ENCODE data around the gene HSPA12A. TPM values are rescaled to one million over a fixed set of nuclear protein-coding genes. Genes with fewer than 3 reads are reported as not detected.

Gene HSPA12A
- total RNA-seq, 1 experiment from 2014 or later, result 2.4 TPM

DNA sequence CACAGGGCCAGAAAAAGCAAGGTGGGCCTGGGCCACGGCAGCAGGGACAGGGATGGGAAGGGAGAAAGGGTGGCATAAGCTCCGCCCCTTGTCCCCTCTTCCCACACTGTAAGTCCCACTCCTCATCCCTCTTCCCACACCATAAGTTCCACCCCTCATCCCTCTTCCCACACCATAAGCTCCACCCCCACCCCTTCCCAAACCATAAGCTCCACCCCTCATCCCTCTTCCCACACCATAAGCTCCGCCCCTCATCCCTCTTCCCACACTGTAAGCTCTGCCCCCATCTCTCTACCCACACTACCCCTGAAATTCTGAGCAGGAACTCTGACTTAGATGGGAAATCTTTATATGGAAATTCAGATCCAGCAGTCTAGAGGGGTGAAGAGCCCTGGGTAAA is 55.7 kb downstream of the HSPA12A start:
- Mint-ChIP-seq H3K36me3 (ENCODE audit: insufficient read depth, unreplicated experiment) (no peaks in the 10 kb centered on the region), H3K9me3 (ENCODE audit: low read depth, unreplicated experiment) (no peaks in the 10 kb centered on the region), H3K4me3 (ENCODE audit: low read depth, unreplicated experiment) (no peak overlapping the region), H3K27me3 (ENCODE audit: unreplicated experiment) (peaks cover 16% of the 10 kb centered on the region), H3K27ac (ENCODE audit: unreplicated experiment) (no peak overlapping the region), H3K4me1 (ENCODE audit: low read depth, unreplicated experiment) (no peaks in the 10 kb centered on the region)
- TF ChIP-seq CTCF (IDR thresholded peaks at IDR 0.05; ENCODE audit: unreplicated experiment), result no peak
- CTCF ChIA-PET, result no interaction called here
- no TSS peak for BruUV-seq (replicated peaks)
- DNase-seq, result no peak
- intact Hi-C loops (cut with micrococcal nuclease; ENCODE audit: unreplicated experiment), result no loop called here

DNA sequence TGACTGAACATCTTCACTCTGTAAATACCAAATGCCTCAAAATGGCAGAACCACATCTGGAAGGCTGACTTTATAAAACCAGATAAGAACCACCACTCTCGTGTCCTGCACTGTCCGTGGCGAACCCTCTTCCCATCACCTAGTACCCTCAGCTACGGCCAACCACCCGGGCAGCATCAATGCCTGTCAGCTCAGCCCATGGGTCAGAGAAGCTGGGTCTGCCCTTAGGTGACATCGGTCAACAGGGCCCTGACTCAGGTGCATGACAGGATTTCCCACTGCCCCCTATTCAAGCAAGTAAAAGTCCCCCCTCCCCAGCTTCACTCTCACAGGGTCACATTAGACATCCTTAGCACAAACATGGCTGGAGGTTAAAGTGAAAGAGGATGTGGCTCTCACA is 56.6 kb downstream of the HSPA12A start:
- no peak overlapping the region for H3K27ac Mint-ChIP-seq (ENCODE audit: unreplicated experiment)
- CTCF ChIA-PET, result no interaction called here
- peaks cover 16% of the 10 kb centered on the region for H3K27me3 Mint-ChIP-seq (ENCODE audit: unreplicated experiment)
- H3K9me3 Mint-ChIP-seq (ENCODE audit: low read depth, unreplicated experiment), result no peaks in the 10 kb centered on the region
- DNase-seq, result no peak
- H3K4me3 Mint-ChIP-seq (ENCODE audit: low read depth, unreplicated experiment), result no peak overlapping the region
- no TSS peak for BruUV-seq (replicated peaks)
- H3K4me1 Mint-ChIP-seq (ENCODE audit: low read depth, unreplicated experiment), result no peaks in the 10 kb centered on the region
- intact Hi-C loops (cut with micrococcal nuclease; ENCODE audit: unreplicated experiment), result no loop called here
- H3K36me3 Mint-ChIP-seq (ENCODE audit: insufficient read depth, unreplicated experiment), result no peaks in the 10 kb centered on the region
- TF ChIP-seq CTCF (IDR thresholded peaks at IDR 0.05; ENCODE audit: unreplicated experiment), result no peak

GRCh38 chr10:116684781-116685180 is 57.6 kb downstream of the HSPA12A start:
- CTCF ChIA-PET, result no interaction called here
- no peak for TF ChIP-seq CTCF (IDR thresholded peaks at IDR 0.05; ENCODE audit: unreplicated experiment)
- Mint-ChIP-seq H3K4me1 (ENCODE audit: low read depth, unreplicated experiment) (no peaks in the 10 kb centered on the region), H3K36me3 (ENCODE audit: insufficient read depth, unreplicated experiment) (no peaks in the 10 kb centered on the region), H3K27me3 (ENCODE audit: unreplicated experiment) (peaks cover 16% of the 10 kb centered on the region), H3K9me3 (ENCODE audit: low read depth, unreplicated experiment) (no peaks in the 10 kb centered on the region), H3K27ac (ENCODE audit: unreplicated experiment) (no peak overlapping the region), H3K4me3 (ENCODE audit: low read depth, unreplicated experiment) (no peak overlapping the region)
- DNase-seq, result no peak
- intact Hi-C loops (cut with micrococcal nuclease; ENCODE audit: unreplicated experiment), result no loop called here
- BruUV-seq (replicated peaks), result no TSS peak

DNA sequence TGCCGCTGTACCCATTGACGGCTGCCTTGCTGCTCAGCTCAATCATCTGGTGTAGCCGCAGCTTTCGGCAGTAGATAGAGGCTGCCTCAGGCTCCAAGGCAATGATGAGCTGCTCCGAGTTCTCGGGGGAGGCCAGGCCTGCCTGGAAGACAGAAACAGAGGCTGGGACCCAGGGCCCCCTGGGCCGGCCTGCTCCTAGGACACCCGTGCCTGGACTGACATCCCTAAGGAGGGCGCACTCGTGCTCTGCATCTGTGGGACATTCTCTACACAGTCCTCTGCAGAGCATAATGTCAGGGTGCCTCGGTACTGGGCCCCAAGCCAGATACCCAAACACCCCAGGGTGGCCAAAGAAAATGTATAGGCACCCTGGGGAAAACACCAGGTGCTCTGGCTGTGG is 58.5 kb downstream of the HSPA12A start:
- CTCF ChIA-PET, result interaction anchor here (0.6 to 1.0 kb wide), 2 partner anchors 16 to 37 kb away, joined by 3 read pairs; no protein-coding TSS in a partner anchor
- no peak for TF ChIP-seq CTCF (IDR thresholded peaks at IDR 0.05; ENCODE audit: unreplicated experiment)
- H3K36me3 Mint-ChIP-seq (ENCODE audit: insufficient read depth, unreplicated experiment), result no peaks in the 10 kb centered on the region
- no peaks in the 10 kb centered on the region for H3K4me1 Mint-ChIP-seq (ENCODE audit: low read depth, unreplicated experiment)
- intact Hi-C loops (cut with micrococcal nuclease; ENCODE audit: unreplicated experiment), result no loop called here
- no TSS peak for BruUV-seq (replicated peaks)
- H3K9me3 Mint-ChIP-seq (ENCODE audit: low read depth, unreplicated experiment), result no peaks in the 10 kb centered on the region
- no peak overlapping the region for H3K4me3 Mint-ChIP-seq (ENCODE audit: low read depth, unreplicated experiment)
- no peak overlapping the region for H3K27ac Mint-ChIP-seq (ENCODE audit: unreplicated experiment)
- DNase-seq, result no peak
- peaks cover 8% of the 10 kb centered on the region for H3K27me3 Mint-ChIP-seq (ENCODE audit: unreplicated experiment)
